DND-41 (cell line): Measurements from ENCODE around the gene ERVFRD-1.

Experiments
- EZH2 ChIP-seq: IDR thresholded peaks from 3 replicates; pipeline ENCODE4 v1.6.1; 2012; ENCODE audit warnings: borderline replicate concordance, low read depth, mild to moderate bottlenecking, moderate library complexity, low read length, inconsistent platforms; ENCODE audit not compliant: severe bottlenecking
- TF ChIP-seq, protein P1 (sequence below): IDR thresholded peaks from 2 replicates; pipeline ENCODE4 v1.5.1; 2012; ENCODE audit warnings: borderline replicate concordance, low read length, moderate library complexity, mild to moderate bottlenecking; ENCODE audit not compliant: poor library complexity, severe bottlenecking; ENCODE audit errors: extremely low read depth

GRCh38 chr6:11146117-11146826, 34.7 kb upstream of the ERVFRD-1 start:
- TF ChIP-seq, protein P1, sequence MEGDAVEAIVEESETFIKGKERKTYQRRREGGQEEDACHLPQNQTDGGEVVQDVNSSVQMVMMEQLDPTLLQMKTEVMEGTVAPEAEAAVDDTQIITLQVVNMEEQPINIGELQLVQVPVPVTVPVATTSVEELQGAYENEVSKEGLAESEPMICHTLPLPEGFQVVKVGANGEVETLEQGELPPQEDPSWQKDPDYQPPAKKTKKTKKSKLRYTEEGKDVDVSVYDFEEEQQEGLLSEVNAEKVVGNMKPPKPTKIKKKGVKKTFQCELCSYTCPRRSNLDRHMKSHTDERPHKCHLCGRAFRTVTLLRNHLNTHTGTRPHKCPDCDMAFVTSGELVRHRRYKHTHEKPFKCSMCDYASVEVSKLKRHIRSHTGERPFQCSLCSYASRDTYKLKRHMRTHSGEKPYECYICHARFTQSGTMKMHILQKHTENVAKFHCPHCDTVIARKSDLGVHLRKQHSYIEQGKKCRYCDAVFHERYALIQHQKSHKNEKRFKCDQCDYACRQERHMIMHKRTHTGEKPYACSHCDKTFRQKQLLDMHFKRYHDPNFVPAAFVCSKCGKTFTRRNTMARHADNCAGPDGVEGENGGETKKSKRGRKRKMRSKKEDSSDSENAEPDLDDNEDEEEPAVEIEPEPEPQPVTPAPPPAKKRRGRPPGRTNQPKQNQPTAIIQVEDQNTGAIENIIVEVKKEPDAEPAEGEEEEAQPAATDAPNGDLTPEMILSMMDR, result no peak
- no peak for TF ChIP-seq EZH2
